Parathyroid adenoma (tissue), 2 donors: Measurements from ENCODE around the gene GRK1.
A peak's percentile ranks its signal among the peaks of the same experiment; 100 is the strongest.

Experiments used
- H2AFZ ChIP-seq: fragments of 300-600 bp; sonication (generic); one replicate; pipeline ENCODE4 v1.7.0; 2017; ENCODE audit warnings: antibody characterized with exemption, mild to moderate bottlenecking
- H3K27ac ChIP-seq: fragments of 300-600 bp; sonication (generic); one replicate; pipeline ENCODE4 v1.7.0; 2017
- H3K27me3 ChIP-seq: fragments of 300-600 bp; sonication (generic); one replicate; pipeline ENCODE4 v1.7.0; 2017; ENCODE audit warnings: low read length; ENCODE audit not compliant: control insufficient read depth, insufficient read depth
- H3K36me3 ChIP-seq: fragments of 300-600 bp; sonication (generic); one replicate; pipeline ENCODE4 v1.7.0; 2017; ENCODE audit warnings: low read length; ENCODE audit not compliant: control insufficient read depth, insufficient read depth
- H3K4me1 ChIP-seq: fragments of 300-600 bp; sonication (generic); one replicate; pipeline ENCODE4 v1.7.0; 2017; ENCODE audit warnings: control low read depth
- H3K4me2 ChIP-seq: fragments of 300-600 bp; sonication (generic); one replicate; pipeline ENCODE4 v1.7.0; 2017; ENCODE audit warnings: low read length
- H3K4me3 ChIP-seq: fragments of 300-600 bp; sonication (generic); one replicate; pipeline ENCODE4 v1.7.0; 2017; ENCODE audit warnings: low read depth, low read length
- H3K79me2 ChIP-seq: fragments of 300-600 bp; sonication (generic); one replicate; pipeline ENCODE4 v1.7.0; 2017; ENCODE audit warnings: control low read depth
- H3K9ac ChIP-seq: fragments of 300-600 bp; sonication (generic); one replicate; pipeline ENCODE4 v1.7.0; 2017; ENCODE audit warnings: mild to moderate bottlenecking
- H3K9me3 ChIP-seq: fragments of 300-600 bp; sonication (generic); one replicate; pipeline ENCODE4 v1.7.0; 2017; ENCODE audit warnings: low read length; ENCODE audit not compliant: control insufficient read depth
- TF ChIP-seq, protein P1 (sequence below): fragments of 300-600 bp; sonication (generic); IDR thresholded peaks from one replicate; pipeline ENCODE4 v1.7.0; 2017; ENCODE audit warnings: antibody characterized with exemption, mild to moderate bottlenecking
- donor health status: primary hyperparathyroidism.

Gene GRK1

DNA sequence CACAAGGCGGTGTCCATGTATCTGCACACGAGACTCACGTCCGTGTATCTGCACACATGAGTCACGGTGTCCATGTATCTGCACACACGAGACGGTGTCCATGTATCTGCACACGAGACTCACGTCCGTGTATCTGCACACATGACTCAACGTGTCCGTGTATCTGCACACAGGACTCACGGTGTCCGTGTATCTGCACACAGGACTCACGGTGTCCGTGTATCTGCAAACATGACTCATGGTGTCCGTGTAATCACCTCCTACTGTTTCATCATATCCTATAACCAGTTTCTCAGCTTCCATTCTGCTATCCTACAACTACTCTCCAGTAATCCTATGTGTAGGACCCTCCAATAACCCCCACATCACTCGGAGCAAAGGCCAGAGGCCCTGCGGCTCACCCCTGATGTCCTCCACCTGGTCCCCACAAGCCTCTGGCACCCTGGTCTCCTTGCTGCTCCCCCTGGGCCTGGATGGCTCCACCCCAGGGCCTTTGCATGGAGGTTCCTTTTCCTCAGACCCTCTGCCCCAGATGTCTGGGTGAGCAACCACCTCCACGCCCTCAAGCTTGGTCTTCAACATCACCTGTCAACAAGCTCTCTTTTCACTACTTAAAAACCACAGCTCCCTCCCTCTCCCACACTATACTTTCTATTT lies 89.5 kb downstream of the GRK1 start:
- no peak overlapping the region for H2AFZ ChIP-seq
- no peaks in the 10 kb centered on the region for H3K79me2 ChIP-seq
- no peaks in the 10 kb centered on the region for H3K36me3 ChIP-seq
- H3K27ac ChIP-seq = no peak overlapping the region
- no peaks in the 10 kb centered on the region for H3K27me3 ChIP-seq
- H3K9me3 ChIP-seq = no peaks in the 10 kb centered on the region
- H3K9ac ChIP-seq = no peak overlapping the region
- no peak overlapping the region for H3K4me3 ChIP-seq
- no peak overlapping the region for H3K4me2 ChIP-seq
- H3K4me1 ChIP-seq = no peaks in the 10 kb centered on the region
- TF ChIP-seq, protein P1, sequence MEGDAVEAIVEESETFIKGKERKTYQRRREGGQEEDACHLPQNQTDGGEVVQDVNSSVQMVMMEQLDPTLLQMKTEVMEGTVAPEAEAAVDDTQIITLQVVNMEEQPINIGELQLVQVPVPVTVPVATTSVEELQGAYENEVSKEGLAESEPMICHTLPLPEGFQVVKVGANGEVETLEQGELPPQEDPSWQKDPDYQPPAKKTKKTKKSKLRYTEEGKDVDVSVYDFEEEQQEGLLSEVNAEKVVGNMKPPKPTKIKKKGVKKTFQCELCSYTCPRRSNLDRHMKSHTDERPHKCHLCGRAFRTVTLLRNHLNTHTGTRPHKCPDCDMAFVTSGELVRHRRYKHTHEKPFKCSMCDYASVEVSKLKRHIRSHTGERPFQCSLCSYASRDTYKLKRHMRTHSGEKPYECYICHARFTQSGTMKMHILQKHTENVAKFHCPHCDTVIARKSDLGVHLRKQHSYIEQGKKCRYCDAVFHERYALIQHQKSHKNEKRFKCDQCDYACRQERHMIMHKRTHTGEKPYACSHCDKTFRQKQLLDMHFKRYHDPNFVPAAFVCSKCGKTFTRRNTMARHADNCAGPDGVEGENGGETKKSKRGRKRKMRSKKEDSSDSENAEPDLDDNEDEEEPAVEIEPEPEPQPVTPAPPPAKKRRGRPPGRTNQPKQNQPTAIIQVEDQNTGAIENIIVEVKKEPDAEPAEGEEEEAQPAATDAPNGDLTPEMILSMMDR = no peak

DNA sequence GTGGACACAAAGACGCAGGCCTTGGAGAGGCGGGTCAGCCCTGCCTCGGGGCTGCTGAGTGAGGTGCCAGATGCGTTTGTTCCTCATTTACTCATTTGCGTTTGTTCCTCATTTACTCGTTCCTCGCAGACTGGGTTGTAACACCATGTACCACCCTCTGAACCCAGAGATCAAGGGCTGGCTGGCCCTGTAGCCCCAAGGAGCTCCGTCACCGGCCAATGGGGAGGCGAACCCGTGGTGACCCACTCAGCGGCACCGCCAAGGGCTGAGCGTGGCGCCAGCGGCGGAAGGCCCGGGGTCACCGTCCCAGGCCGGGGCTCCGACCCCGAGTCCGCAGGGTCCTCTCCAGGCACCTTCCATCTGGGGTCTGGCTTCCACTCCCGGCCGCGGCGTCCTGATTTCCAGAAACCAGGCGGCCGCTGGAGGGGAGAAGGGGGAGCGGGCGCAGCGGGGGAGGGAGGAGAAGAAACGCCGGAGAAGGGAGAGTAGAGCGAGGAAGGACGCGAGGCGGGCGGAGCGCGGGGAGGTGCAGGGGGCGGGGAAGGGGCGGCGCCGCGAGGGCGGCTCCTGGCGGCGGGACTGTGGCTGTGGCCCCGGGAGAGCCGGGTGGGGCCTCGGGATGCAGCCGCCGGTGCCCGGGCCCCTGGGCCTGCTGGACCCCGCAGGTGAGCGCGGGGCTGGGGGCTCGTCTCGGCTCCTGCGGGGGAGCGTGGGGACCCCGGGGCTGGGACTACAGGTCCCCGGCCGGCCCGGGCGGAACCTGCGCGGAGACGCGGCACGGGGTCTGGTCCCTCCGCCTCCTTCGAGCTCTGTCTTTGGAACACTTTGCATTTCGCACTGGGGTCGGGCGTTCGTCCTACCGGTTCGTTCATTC lies 91.9 kb downstream of the GRK1 start, which contains the start of gene TMEM255B:
Gene TMEM255B, plus strand, starts transcription at position 576 of the 874 bp plus-strand sequence. Its CDS starts 44 bp downstream, at position 620.
- H2AFZ ChIP-seq = peak within 1 kb of the TSS; percentile 89
- no peaks in the 10 kb centered on the region for H3K4me1 ChIP-seq
- peak within 1 kb of the TSS; percentile 74 for H3K27ac ChIP-seq
- H3K4me2 ChIP-seq = peak within 1 kb of the TSS; percentile 82
- H3K9ac ChIP-seq = peak within 1 kb of the TSS; percentile 19
- no peaks in the 10 kb centered on the region for H3K27me3 ChIP-seq
- H3K36me3 ChIP-seq = no peaks in the 10 kb centered on the region
- H3K4me3 ChIP-seq = peak within 1 kb of the TSS; percentile 63
- no peaks in the 10 kb centered on the region for H3K79me2 ChIP-seq
- no peaks in the 10 kb centered on the region for H3K9me3 ChIP-seq
- TF ChIP-seq, protein P1 = no peak

DNA sequence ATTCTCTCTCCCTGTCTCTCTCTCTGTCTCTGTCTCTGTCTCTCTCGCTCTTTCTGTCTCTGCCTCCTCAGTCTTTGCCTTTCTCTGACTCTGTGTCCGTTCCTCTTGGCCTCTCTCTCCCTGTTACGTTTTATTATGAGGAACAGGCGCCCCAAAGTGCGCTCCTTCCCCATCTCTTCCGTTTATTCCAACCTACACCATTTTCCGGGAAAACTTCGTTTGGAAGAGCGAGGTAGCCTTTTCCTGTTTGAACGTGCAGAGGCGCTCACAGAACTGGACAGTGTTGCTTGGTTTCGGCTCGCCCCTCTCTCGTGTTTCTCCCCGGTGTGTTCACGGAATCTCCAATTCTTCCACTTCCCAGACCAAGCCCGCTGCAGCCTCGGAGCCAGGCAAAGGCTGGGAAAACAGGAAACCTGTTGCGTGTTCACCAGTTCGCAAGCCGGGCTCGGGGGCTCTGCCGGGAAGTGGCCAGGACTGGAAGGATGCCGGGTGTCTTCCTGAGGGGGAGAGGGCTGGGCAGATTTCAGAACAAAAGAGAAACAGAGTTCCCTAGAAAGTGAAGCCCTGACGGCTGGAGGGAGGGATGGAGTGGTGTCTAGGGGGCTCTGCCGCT lies 92.6 kb downstream of the GRK1 start:
- H3K4me2 ChIP-seq = peak overlapping the region; percentile 82

DNA sequence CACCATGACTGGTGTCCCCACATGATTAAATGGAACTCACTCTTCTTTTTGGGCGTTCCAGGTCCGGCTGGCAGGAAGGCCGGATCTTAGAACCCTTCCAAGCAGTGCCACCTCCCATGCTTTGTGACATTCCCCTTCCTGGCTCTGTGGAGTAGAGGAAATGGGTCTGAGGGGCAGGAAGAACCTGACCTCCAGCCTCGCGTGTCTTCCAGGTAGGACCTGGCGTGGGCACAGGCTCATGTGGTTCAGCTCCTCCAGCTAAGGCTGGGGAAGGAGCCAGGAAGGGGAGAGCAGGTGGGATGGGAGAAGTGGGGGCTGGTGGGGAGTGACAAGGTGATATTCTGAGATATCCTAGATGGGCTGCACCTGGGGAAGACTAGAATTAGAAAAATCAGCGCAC lies 94.1 kb downstream of the GRK1 start:
- TF ChIP-seq, protein P1 = no peak

More for the DNA sequence above, 92.6 kb downstream of the GRK1 start:
- no peaks in the 10 kb centered on the region for H3K79me2 ChIP-seq
- H3K27me3 ChIP-seq = no peaks in the 10 kb centered on the region
- H3K36me3 ChIP-seq = no peaks in the 10 kb centered on the region
- H3K4me3 ChIP-seq = peak overlapping the region; percentile 63
- H3K9ac ChIP-seq = no peak overlapping the region
- peak overlapping the region; percentile 89 for H2AFZ ChIP-seq
- TF ChIP-seq, protein P1 = no peak
- peak overlapping the region; percentile 74 for H3K27ac ChIP-seq
- no peaks in the 10 kb centered on the region for H3K9me3 ChIP-seq
- H3K4me1 ChIP-seq = no peaks in the 10 kb centered on the region

More for the DNA sequence above, 94.1 kb downstream of the GRK1 start:
- Histone ChIP-seq H3K27ac (peak overlapping the region; percentile 61), H3K27me3 (no peaks in the 10 kb centered on the region), H2AFZ (no peak overlapping the region), H3K4me3 (no peak overlapping the region), H3K36me3 (no peaks in the 10 kb centered on the region), H3K9ac (no peak overlapping the region), H3K4me1 (no peaks in the 10 kb centered on the region), H3K9me3 (no peaks in the 10 kb centered on the region), H3K79me2 (no peaks in the 10 kb centered on the region), H3K4me2 (no peak overlapping the region)
